ENCODE data around the gene STK10. TPM values are rescaled to one million over a fixed set of nuclear protein-coding genes. Genes with fewer than 3 reads are reported as not detected.

The STK10 gene
- total RNA-seq, 1 experiment from 2014 or later: 25.7 TPM

DNA sequence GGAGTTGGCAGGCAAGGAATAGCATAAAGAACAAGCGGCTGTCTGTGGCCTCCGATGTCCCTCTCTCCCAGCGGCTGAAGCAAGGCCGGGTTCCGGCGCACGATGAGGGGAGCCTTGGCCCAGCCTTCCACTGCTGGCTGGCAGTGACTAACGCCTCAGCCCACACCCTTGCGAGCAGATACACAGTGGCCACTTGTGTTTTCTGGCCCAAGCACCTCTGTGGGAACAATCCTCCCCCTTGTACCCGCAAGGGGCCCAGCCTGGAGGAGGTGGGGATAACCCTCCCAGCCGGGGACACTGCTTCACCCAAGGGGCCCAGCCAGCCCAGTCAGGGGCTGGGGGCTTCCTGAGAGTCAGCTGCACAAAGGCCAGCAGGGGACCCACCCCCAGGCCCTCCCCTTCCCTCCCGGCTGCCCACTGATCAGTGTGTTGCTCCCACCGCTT, 23.2 kb downstream of the STK10 start:
- CTCF ChIA-PET: no interaction called here
- Histone ChIP-seq H3K9me2 (replicated peaks; ENCODE audit: low read length) (no peaks in the 10 kb centered on the region), H2AFZ (ENCODE audit: low read length) (no peak overlapping the region), H3K4me3 (ENCODE audit: low read length) (no peak overlapping the region), H3F3A (ENCODE audit: low read length, unreplicated experiment) (no peaks in the 10 kb centered on the region), H3K36me3 (ENCODE audit: low read depth, low read length) (no peaks in the 10 kb centered on the region), H3K79me2 (ENCODE audit: low read length) (peaks cover 19% of the 10 kb centered on the region), H4K20me1 (ENCODE audit: low read length) (peaks cover 17% of the 10 kb centered on the region; the same call in 1 of the 2 replicates), H3K4me2 (ENCODE audit: low read length) (no peak overlapping the region), H3K9me3 (ENCODE audit: low read length) (no peaks in the 10 kb centered on the region), H3K27ac (ENCODE audit: low read length) (no peak overlapping the region), H3K4me1 (ENCODE audit: insufficient read depth, low read length) (no peaks in the 10 kb centered on the region), H3K27me3 (ENCODE audit: low read length) (no peaks in the 10 kb centered on the region), H3K9ac (ENCODE audit: low read length) (no peak overlapping the region)
- TF ChIP-seq, protein P1, sequence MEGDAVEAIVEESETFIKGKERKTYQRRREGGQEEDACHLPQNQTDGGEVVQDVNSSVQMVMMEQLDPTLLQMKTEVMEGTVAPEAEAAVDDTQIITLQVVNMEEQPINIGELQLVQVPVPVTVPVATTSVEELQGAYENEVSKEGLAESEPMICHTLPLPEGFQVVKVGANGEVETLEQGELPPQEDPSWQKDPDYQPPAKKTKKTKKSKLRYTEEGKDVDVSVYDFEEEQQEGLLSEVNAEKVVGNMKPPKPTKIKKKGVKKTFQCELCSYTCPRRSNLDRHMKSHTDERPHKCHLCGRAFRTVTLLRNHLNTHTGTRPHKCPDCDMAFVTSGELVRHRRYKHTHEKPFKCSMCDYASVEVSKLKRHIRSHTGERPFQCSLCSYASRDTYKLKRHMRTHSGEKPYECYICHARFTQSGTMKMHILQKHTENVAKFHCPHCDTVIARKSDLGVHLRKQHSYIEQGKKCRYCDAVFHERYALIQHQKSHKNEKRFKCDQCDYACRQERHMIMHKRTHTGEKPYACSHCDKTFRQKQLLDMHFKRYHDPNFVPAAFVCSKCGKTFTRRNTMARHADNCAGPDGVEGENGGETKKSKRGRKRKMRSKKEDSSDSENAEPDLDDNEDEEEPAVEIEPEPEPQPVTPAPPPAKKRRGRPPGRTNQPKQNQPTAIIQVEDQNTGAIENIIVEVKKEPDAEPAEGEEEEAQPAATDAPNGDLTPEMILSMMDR (conservative IDR thresholded peaks at IDR 0.05; ENCODE audit: low read depth, low read length): no peak
- TF ChIP-seq EZH2 (IDR thresholded peaks at IDR 0.05; ENCODE audit: low read length, unreplicated experiment) (no peak), EZH2phosphoT487 (IDR thresholded peaks at IDR 0.05; ENCODE audit: borderline replicate concordance, low read length) (no peak)
- DNase-seq: no peak
- POLR2A ChIA-PET (ENCODE audit: unreplicated experiment): no interaction called here
- intact Hi-C loops (cut with micrococcal nuclease): no loop called here
- no TSS peak for BruUV-seq (replicated peaks)
- ATAC-seq: no peak

DNA sequence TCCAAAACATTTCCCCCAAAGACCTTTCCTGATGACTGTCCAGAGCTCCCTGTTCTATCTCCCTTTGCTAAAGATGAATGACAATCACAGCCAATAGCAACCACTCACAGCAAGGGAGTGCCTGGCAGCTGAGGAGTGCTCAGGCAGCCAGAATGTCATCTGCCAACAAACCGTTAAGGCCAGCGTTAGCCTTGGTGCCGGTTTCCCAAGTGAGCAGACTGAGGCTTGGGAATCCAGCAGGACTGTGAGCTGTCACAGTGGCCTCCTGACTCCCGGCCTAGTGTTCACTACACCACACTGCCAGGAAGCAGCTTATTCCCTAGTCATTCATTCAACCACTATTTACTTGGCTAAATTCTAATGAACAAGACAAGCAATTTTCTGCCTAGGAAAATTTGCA, 24.7 kb downstream of the STK10 start:
- POLR2A ChIA-PET (ENCODE audit: unreplicated experiment): no interaction called here

DNA sequence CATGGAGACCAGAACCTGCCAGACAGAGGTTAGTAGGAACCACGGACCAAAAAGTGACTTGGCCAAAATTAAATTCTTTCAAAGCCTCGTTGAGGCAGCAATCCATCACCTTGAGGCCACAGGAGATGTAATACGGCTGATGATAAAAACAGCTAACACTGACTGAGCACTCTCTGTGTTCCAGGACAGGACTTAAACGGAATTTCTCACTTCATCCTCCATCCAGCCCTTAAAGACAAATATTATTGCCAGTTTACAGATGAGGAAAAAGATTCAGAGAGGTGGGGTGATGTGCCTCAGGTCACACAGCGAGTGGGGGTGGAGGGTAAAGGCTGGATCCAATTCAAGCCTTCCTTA, 25.1 kb downstream of the STK10 start:
- H3K9me2 ChIP-seq (replicated peaks; ENCODE audit: low read length): no peaks in the 10 kb centered on the region
- H3K4me1 ChIP-seq (ENCODE audit: insufficient read depth, low read length): no peaks in the 10 kb centered on the region
- no peak for DNase-seq
- no peak overlapping the region for H3K4me2 ChIP-seq (ENCODE audit: low read length)
- CTCF ChIA-PET: interaction anchor here (1.1 kb wide), 1 partner anchor 25 kb away, joined by 4 read pairs; the partner anchor contains the start of gene STK10
- H4K20me1 ChIP-seq (ENCODE audit: low read length): peaks cover 17% of the 10 kb centered on the region; the same call in 1 of the 2 replicates
- H3K27ac ChIP-seq (ENCODE audit: low read length): no peak overlapping the region
- no peak overlapping the region for H3K9ac ChIP-seq (ENCODE audit: low read length)
- POLR2A ChIA-PET (ENCODE audit: unreplicated experiment): no interaction called here
- H3K36me3 ChIP-seq (ENCODE audit: low read depth, low read length): no peaks in the 10 kb centered on the region
- no peak overlapping the region for H2AFZ ChIP-seq (ENCODE audit: low read length)
- no TSS peak for BruUV-seq (replicated peaks)
- intact Hi-C loops (cut with micrococcal nuclease): no loop called here
- ATAC-seq: no peak
- H3K9me3 ChIP-seq (ENCODE audit: low read length): no peaks in the 10 kb centered on the region
- H3F3A ChIP-seq (ENCODE audit: low read length, unreplicated experiment): no peaks in the 10 kb centered on the region
- no peaks in the 10 kb centered on the region for H3K27me3 ChIP-seq (ENCODE audit: low read length)
- H3K4me3 ChIP-seq (ENCODE audit: low read length): no peak overlapping the region
- peaks cover 18% of the 10 kb centered on the region for H3K79me2 ChIP-seq (ENCODE audit: low read length)
- TF ChIP-seq EZH2 (IDR thresholded peaks at IDR 0.05; ENCODE audit: low read length, unreplicated experiment) (no peak), EZH2phosphoT487 (IDR thresholded peaks at IDR 0.05; ENCODE audit: borderline replicate concordance, low read length) (no peak)
- TF ChIP-seq, protein P1 (conservative IDR thresholded peaks at IDR 0.05; ENCODE audit: low read depth, low read length): no peak

More for the DNA sequence above, 24.7 kb downstream of the STK10 start:
- Histone ChIP-seq H3K4me3 (ENCODE audit: low read length) (no peak overlapping the region), H3K9ac (ENCODE audit: low read length) (no peak overlapping the region), H3K9me3 (ENCODE audit: low read length) (no peaks in the 10 kb centered on the region), H2AFZ (ENCODE audit: low read length) (no peak overlapping the region), H3K4me2 (ENCODE audit: low read length) (no peak overlapping the region), H3K36me3 (ENCODE audit: low read depth, low read length) (no peaks in the 10 kb centered on the region), H3K27ac (ENCODE audit: low read length) (no peak overlapping the region), H3F3A (ENCODE audit: low read length, unreplicated experiment) (no peaks in the 10 kb centered on the region), H3K79me2 (ENCODE audit: low read length) (peaks cover 18% of the 10 kb centered on the region), H3K4me1 (ENCODE audit: insufficient read depth, low read length) (no peaks in the 10 kb centered on the region), H4K20me1 (ENCODE audit: low read length) (peaks cover 17% of the 10 kb centered on the region; the same call in 1 of the 2 replicates), H3K9me2 (replicated peaks; ENCODE audit: low read length) (no peaks in the 10 kb centered on the region), H3K27me3 (ENCODE audit: low read length) (no peaks in the 10 kb centered on the region)
- no peak for TF ChIP-seq EZH2 (IDR thresholded peaks at IDR 0.05; ENCODE audit: low read length, unreplicated experiment)
- TF ChIP-seq, protein P1 (conservative IDR thresholded peaks at IDR 0.05; ENCODE audit: low read depth, low read length): no peak
- no peak for TF ChIP-seq EZH2phosphoT487 (IDR thresholded peaks at IDR 0.05; ENCODE audit: borderline replicate concordance, low read length)
- BruUV-seq (replicated peaks): no TSS peak
- intact Hi-C loops (cut with micrococcal nuclease): no loop called here
- DNase-seq (no peak), ATAC-seq (no peak; the same call in 1 of the 2 replicates)
- CTCF ChIA-PET: no interaction called here

All from PC-3 (cell line).